ENCODE results near the gene KDM2A.

DNA sequence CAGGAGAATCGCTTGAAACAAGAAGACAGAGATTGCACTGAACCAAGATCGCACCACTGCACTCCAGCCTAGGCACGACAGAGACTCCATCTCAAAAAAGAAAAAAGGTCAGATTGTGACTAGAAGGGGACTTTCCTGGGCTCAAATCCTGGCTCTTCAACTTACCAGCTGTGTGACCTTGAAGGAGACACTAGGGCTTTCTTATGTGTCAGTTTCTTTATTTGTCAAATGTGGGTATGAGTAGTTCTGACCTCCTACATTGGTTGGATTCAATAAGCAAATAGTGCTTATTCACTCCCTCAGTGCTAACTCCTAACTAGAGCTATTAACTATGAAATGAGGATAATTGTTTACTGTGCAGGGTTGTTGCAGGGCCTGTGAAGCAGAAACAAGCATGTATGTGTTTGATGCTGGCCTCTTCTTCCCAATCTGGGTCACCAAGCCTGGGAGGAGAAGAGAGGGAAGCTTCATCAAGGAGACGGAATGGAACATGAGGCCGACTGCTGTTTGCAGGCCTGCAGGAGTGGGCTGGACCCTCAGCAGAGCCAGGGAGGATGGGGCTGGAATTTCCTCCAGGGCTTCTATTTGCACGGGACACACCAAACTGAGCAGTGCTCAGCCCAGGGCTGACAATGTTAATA is 39.9 kb upstream of the KDM2A start:
- TF ChIP-seq, protein P1, sequence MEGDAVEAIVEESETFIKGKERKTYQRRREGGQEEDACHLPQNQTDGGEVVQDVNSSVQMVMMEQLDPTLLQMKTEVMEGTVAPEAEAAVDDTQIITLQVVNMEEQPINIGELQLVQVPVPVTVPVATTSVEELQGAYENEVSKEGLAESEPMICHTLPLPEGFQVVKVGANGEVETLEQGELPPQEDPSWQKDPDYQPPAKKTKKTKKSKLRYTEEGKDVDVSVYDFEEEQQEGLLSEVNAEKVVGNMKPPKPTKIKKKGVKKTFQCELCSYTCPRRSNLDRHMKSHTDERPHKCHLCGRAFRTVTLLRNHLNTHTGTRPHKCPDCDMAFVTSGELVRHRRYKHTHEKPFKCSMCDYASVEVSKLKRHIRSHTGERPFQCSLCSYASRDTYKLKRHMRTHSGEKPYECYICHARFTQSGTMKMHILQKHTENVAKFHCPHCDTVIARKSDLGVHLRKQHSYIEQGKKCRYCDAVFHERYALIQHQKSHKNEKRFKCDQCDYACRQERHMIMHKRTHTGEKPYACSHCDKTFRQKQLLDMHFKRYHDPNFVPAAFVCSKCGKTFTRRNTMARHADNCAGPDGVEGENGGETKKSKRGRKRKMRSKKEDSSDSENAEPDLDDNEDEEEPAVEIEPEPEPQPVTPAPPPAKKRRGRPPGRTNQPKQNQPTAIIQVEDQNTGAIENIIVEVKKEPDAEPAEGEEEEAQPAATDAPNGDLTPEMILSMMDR (IDR thresholded peaks at IDR 0.05): no peak
- TF ChIP-seq CHD4 (IDR thresholded peaks at IDR 0.05; ENCODE audit: borderline replicate concordance): no peak
- TF ChIP-seq HOXB13 (CRISPR knock-in tag; IDR thresholded peaks at IDR 0.05; ENCODE audit: low read depth): no peak
- TF ChIP-seq, protein P2, sequence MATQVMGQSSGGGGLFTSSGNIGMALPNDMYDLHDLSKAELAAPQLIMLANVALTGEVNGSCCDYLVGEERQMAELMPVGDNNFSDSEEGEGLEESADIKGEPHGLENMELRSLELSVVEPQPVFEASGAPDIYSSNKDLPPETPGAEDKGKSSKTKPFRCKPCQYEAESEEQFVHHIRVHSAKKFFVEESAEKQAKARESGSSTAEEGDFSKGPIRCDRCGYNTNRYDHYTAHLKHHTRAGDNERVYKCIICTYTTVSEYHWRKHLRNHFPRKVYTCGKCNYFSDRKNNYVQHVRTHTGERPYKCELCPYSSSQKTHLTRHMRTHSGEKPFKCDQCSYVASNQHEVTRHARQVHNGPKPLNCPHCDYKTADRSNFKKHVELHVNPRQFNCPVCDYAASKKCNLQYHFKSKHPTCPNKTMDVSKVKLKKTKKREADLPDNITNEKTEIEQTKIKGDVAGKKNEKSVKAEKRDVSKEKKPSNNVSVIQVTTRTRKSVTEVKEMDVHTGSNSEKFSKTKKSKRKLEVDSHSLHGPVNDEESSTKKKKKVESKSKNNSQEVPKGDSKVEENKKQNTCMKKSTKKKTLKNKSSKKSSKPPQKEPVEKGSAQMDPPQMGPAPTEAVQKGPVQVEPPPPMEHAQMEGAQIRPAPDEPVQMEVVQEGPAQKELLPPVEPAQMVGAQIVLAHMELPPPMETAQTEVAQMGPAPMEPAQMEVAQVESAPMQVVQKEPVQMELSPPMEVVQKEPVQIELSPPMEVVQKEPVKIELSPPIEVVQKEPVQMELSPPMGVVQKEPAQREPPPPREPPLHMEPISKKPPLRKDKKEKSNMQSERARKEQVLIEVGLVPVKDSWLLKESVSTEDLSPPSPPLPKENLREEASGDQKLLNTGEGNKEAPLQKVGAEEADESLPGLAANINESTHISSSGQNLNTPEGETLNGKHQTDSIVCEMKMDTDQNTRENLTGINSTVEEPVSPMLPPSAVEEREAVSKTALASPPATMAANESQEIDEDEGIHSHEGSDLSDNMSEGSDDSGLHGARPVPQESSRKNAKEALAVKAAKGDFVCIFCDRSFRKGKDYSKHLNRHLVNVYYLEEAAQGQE (IDR thresholded peaks at IDR 0.05): no peak
- TF ChIP-seq MAFK (IDR thresholded peaks at IDR 0.05; ENCODE audit: partially characterized antibody): no peak
- TF ChIP-seq, protein P3, sequence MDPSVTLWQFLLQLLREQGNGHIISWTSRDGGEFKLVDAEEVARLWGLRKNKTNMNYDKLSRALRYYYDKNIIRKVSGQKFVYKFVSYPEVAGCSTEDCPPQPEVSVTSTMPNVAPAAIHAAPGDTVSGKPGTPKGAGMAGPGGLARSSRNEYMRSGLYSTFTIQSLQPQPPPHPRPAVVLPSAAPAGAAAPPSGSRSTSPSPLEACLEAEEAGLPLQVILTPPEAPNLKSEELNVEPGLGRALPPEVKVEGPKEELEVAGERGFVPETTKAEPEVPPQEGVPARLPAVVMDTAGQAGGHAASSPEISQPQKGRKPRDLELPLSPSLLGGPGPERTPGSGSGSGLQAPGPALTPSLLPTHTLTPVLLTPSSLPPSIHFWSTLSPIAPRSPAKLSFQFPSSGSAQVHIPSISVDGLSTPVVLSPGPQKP (IDR thresholded peaks at IDR 0.05; ENCODE audit: low read depth, low read length): no peak
- no peak for TF ChIP-seq ZNF302 (CRISPR knock-in tag; IDR thresholded peaks at IDR 0.05)
- no peak for TF ChIP-seq POLR2A (IDR thresholded peaks at IDR 0.05; ENCODE audit: low read length)
